ENCODE results near the gene ZNF260.
A peak's percentile ranks its signal among the peaks of the same experiment; 100 is the strongest.

ZNF260 gene

DNA sequence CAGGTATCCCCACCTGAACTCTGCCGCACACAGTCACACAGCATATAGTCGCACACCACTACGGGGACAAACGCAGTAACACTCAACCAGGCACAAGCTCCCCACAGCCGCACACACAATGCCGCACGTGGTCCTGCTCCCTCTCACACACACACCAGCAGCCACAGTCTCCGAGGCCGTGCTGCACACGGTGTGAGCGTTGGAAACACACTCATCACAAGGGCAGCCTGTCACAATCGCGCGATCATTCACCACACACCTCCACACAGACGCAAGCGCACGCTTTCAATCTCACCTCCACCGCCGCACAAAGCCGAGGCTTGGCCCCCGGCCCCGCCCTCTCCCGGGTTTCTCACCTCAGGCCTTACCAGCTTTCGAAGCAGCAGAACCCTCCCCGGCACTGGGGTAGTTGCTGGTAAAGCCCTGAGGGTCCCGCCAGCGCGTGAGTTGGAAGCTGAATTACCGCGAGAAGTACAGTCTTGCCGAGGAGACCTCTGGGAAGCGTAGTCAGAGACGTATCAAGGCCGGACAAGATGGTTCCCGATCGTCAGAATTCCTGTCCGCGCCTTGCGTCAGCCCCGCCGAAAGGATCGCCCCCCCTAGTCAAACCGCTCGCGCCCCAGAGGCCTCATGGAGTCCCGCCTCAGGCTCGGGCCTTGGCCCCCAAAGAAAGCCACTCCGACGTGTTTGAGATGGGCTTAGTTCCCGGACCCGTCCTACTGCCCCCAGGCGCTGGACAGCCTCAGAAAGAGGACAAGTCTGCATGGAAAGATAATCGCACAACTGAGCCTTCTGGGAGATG lies 38.8 kb downstream of the ZNF260 start, which contains the start of gene ZNF566:
ZNF566 (minus strand) TSS at position 444 of the 802 bp plus-strand sequence. CDS start 13,004 bp downstream, outside the sequence.
- TF ChIP-seq, protein P1, sequence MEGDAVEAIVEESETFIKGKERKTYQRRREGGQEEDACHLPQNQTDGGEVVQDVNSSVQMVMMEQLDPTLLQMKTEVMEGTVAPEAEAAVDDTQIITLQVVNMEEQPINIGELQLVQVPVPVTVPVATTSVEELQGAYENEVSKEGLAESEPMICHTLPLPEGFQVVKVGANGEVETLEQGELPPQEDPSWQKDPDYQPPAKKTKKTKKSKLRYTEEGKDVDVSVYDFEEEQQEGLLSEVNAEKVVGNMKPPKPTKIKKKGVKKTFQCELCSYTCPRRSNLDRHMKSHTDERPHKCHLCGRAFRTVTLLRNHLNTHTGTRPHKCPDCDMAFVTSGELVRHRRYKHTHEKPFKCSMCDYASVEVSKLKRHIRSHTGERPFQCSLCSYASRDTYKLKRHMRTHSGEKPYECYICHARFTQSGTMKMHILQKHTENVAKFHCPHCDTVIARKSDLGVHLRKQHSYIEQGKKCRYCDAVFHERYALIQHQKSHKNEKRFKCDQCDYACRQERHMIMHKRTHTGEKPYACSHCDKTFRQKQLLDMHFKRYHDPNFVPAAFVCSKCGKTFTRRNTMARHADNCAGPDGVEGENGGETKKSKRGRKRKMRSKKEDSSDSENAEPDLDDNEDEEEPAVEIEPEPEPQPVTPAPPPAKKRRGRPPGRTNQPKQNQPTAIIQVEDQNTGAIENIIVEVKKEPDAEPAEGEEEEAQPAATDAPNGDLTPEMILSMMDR (IDR thresholded peaks at IDR 0.05; ENCODE audit: insufficient read depth, low read depth, low read length, missing control alignments) = no peak
- H3K4me3 ChIP-seq (ENCODE audit: low read length) = peak within 1 kb of the TSS; percentile 95
- peak; percentile 98 for DNase-seq (ENCODE audit: low read depth)

DNA sequence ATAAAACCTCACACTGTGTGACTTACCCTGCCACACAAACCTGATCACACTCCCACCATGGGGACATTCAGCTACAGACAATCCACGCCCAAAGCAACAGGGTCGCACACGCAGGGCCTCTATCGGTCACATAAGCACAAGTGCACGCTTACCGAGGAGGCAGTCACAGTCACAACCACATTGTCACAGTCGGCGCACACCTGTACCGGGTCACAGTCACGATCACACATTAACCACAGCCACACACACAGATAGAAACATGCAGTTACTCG lies 39.3 kb downstream of the ZNF260 start:
- no peak for DNase-seq (ENCODE audit: low read depth)
- TF ChIP-seq, protein P1 (IDR thresholded peaks at IDR 0.05; ENCODE audit: insufficient read depth, low read depth, low read length, missing control alignments) = no peak
- H3K4me3 ChIP-seq (ENCODE audit: low read length) = peak overlapping the region; percentile 95

GRCh38 chr19:36488118-36488845 lies 39.8 kb downstream of the ZNF260 start:
- TF ChIP-seq, protein P1 (IDR thresholded peaks at IDR 0.05; ENCODE audit: insufficient read depth, low read depth, low read length, missing control alignments) = no peak
- peak overlapping the region; percentile 95 for H3K4me3 ChIP-seq (ENCODE audit: low read length)
- DNase-seq (ENCODE audit: low read depth) = no peak

DNA sequence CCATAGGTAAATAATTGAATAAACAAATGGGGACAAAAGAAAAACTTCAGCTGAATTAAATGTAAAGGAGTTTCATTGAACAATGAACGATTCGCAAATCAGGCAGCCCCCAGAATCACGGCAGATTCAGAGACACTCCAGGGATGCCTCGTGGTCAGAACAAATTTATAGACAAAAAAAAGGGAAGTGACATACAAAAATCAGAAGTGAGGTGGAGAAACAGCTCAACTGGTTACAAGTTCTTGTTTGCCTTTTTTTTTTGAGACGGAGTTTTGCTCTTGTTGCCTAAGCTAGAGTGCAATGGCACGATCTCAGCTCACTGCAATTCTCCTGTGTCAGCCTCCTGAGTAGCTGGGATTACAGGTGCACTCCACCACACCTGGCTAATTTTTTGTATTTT lies 44.4 kb downstream of the ZNF260 start:
- no peak overlapping the region for H3K4me3 ChIP-seq (ENCODE audit: low read length)
- TF ChIP-seq, protein P1 (IDR thresholded peaks at IDR 0.05; ENCODE audit: insufficient read depth, low read depth, low read length, missing control alignments) = no peak
- DNase-seq (ENCODE audit: low read depth) = no peak

- DNase-seq (ENCODE audit: low read depth) = peak; percentile 2
- H3K4me3 ChIP-seq (ENCODE audit: low read length) = no peak overlapping the region
- TF ChIP-seq, protein P1 (IDR thresholded peaks at IDR 0.05; ENCODE audit: insufficient read depth, low read depth, low read length, missing control alignments) = no peak
Measured at GRCh38 chr19:36482876-36483275, 45.2 kb downstream of the ZNF260 start.
